ENCODE data around the gene RHOH.

DNA sequence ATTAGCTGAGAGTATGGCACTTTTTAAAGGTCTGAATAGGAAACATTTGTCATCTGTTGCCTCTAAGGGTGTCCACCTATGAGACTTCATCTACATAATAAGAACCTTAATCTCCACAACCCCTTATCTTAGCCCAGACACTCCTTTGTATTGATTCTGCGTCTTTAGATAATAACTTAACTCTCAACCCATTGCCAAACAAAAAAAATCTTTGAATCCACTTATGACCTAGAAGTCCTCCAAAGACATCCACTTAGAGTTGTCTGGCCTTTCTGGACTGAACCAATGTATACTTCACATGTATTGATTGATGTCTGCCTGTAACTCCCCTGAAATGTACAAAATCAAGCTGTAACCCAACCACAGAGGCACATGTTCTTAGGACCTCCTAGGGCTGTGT is 72.3 kb downstream of the RHOH start:
- TF ChIP-seq, protein P1, sequence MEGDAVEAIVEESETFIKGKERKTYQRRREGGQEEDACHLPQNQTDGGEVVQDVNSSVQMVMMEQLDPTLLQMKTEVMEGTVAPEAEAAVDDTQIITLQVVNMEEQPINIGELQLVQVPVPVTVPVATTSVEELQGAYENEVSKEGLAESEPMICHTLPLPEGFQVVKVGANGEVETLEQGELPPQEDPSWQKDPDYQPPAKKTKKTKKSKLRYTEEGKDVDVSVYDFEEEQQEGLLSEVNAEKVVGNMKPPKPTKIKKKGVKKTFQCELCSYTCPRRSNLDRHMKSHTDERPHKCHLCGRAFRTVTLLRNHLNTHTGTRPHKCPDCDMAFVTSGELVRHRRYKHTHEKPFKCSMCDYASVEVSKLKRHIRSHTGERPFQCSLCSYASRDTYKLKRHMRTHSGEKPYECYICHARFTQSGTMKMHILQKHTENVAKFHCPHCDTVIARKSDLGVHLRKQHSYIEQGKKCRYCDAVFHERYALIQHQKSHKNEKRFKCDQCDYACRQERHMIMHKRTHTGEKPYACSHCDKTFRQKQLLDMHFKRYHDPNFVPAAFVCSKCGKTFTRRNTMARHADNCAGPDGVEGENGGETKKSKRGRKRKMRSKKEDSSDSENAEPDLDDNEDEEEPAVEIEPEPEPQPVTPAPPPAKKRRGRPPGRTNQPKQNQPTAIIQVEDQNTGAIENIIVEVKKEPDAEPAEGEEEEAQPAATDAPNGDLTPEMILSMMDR (IDR thresholded peaks at IDR 0.05) = no peak
- no peak for TF ChIP-seq POLR2A (IDR thresholded peaks at IDR 0.05)
